HG03565 (cell line): ENCODE measurements around the gene ANKLE2.
A peak's percentile ranks its signal among the peaks of the same experiment; 100 is the strongest.
"Not testable (repeated sequence)": the region's sequence is repeated elsewhere in the genome, so short reads cannot be mapped to it uniquely, and the experiment has no call there.

Experiments
- ATAC-seq: cut with Tn5 transposase; IDR thresholded peaks from one replicate; pipeline ENCODE4 v1.9.1; 2021; ENCODE audit warnings: mild to moderate bottlenecking, moderate library complexity; ENCODE audit not compliant: unreplicated experiment

Gene ANKLE2

DNA sequence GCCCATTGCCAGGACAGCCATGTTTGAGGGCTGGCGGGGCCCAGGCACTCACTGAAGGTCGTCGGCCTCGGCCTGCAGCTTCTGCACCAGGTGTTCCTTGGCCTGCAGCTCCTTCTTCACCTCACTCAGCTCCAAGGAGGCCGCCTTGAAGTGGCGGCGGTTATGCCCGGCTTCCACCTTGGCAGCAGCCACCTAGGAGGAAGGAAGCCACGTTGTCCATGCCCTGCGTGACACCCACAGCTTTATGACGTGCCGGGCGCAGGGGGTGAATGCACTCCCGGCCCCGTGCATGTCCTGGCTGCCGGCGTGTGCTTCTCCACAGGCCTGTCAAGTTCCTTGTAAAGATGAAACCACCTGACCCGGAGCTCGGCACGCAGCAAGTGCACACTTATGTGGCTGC lies 16.0 kb upstream of the ANKLE2 start:
- ATAC-seq: no peak

DNA sequence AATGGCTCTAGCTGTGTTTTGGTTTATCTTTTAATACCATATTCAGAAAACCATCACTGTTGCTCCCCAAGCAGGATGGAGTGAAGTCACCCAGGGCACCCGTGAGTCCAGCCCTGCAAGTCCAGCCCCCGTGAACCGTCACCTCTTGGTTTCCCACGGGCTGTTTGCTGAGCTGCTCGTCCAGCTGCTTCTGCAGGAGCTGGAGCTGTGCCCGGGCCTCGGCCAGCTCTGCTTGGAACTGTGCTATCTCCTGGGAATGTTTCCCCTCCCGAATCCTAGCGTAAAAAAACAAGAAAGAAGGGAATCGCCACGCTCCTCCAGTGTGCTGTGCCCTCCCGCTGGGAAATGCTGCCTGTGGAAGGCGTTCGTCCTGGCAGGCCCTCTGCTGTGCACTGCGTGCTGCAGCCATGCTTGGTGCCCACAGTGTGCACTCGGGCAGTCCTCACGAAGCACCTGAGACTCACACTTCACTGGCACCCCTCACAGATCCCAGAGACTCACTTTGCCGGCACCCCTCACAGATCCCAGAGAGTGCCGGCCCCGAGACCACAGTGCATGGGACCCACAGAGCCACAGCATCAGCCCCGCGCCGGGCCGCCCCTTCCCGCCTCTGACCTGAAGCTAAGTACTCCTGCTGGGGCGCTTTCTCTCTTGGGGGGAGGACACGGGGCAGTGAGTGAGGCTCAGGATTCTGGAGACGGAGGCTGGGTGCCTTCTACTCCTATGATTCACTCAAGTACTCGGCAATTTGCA lies 15.4 kb upstream of the ANKLE2 start:
- ATAC-seq: no peak

DNA sequence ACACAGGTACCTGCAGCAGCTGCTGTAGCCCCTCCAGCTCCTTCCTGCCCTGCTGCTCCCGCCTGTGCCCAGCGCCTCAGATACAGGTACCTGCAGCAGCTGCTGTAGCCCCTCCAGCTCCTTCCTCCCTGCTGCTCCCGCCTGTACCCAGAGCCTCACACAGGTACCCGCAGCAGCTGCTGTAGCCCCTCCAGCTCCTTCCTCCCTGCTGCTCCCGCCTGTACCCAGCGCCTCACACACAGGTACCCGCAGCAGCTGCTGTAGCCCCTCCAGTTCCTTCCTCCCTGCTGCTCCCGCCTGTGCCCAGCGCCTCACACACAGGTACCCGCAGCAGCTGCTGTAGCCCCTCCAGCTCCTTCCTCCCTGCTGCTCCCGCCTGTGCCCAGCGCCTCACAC lies 14.6 kb upstream of the ANKLE2 start:
- not testable (repeated sequence) for ATAC-seq

DNA sequence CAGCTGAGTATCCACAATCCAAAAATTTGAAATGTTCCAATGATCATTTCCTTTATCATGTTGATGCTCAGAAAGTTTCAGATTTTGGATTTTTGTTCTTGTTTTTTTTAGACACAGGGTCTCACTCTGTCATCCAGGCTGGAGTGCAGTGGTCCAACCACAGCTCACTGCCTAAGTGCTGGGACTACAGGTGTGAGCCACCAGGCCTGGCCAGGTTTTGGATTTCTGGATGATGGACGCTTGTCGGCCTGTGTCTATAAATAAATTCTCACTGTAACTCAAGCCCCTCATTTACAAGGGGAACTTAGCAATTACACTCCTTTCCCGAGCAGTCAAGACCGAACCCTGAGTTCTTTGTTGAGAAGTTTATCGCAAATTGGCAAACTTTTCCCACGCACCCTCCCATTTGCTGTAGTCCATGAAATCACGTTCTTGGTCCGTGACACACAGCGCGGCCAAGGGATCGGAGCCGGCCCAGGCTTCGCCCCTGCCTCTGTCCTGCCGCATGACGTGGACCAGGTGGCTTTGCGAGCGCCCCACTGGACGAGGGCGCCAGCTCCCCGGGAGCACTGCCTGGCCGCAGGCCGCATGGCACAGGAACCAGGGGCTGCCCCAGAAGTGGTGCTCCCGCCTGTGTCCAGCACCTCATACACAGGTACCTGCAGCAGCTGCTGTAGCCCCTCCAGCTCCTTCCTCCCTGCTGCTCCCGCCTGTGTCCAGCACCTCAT lies 14.0 kb upstream of the ANKLE2 start:
- no peak for ATAC-seq

DNA sequence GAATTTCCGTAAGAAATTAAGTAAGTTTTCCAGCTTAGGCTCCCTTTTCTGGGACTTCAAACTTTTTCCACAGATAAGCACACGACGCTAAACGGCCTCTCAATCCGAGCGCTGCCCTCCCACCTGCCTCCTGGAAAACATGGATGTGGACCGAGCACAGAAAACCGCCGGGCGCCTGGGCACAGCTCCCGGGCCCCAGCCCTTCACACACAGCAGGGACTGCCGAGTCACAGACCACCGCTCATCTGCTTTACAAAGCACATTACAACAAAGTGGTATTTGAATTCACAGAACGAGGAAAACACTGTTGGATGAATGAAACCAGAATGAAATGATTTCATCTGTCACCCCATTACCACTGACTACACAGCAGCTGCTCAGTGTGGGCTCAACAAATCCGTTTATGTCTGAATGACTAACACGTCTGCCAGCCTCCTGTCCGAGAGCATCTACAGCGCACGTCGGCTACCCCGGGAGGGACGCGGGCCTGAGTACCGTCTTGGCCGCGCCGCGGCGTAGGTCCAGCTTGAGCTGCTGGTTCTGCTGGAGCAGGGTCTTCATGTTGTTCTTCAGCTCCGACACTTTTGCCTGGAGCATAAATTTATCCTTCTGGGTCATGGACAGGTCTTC lies 13.1 kb upstream of the ANKLE2 start:
- ATAC-seq: no peak

DNA sequence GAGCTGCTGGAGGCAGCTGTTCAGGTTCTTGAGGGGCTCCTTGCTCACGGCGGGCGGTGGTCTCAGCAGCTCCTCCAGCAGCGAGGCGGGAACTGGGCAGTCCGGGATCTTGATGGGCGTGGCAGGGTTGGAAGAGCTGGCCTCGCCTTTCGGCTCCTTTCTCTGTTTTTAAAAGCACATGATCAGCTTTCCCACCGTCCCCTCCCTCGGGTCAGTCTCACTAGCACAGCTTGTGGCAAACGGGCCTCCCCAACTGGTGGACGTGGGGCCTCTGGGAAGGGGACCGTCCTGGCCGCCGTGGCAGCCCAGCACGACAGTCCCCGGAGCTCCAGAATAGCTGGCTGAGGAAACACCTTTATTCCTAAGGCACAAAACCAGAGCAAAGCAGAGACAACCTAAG lies 12.5 kb upstream of the ANKLE2 start:
- no peak for ATAC-seq

DNA sequence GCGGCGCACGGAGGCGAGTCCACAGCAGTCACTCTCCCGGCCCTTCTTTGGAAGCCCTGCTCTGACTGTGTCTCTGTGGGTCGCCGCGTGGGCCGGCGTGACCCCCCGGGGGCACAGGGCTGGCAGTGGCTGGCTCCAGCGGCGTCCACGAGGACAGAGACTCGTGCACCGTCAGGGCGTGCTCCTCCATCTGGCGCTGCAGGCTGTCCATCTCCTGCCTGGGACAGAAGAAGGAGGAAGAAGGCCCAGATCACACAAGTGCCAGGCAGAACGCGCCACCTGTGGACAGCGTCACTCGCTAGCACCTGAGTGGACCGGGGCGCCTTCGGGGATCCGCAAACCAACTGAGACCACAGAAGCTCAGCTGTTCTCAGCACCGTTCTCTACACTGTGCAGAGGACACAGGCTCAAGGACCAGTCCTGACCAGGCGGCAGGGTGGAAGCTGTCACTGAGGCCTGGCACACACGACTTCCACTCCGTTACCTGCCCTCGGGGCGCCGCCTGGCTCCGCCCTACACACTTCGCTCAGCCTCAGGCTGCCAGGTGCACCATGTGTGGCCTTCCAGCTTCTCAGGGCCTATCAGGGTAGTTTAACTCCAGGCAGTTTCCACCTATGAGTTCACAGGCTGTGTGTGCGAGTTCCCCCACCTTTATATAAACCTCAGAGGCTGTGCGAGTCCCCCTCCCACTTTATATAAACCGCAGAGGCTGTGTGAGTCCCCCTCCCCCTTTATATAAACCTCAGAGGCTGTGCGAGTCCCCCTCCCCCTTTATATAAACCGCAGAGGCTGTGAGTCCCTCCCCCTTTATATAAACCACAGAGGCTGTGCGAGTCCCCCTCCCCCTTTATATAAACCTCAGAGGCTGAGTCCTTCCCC lies 11.7 kb upstream of the ANKLE2 start:
- no peak for ATAC-seq

DNA sequence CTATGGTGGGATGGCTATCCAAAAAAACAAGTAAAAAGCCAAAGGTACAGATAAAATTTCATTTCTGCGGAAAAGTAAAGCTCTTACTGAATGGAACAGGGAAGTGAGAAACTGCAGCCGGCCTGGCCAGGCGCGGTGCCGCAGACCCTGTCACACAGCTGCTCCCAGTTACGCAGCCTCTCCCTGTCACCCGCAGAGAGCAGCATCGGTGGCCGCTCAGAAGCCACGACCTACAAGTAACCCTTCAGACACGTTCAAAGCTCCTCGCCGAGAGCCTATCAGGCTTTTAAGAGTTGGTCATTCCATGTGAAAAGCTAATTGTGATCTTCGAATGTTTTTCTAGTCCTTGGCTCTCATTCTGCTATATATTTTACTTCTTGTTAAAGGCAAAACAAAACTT lies 11.0 kb upstream of the ANKLE2 start:
- no peak for ATAC-seq

DNA sequence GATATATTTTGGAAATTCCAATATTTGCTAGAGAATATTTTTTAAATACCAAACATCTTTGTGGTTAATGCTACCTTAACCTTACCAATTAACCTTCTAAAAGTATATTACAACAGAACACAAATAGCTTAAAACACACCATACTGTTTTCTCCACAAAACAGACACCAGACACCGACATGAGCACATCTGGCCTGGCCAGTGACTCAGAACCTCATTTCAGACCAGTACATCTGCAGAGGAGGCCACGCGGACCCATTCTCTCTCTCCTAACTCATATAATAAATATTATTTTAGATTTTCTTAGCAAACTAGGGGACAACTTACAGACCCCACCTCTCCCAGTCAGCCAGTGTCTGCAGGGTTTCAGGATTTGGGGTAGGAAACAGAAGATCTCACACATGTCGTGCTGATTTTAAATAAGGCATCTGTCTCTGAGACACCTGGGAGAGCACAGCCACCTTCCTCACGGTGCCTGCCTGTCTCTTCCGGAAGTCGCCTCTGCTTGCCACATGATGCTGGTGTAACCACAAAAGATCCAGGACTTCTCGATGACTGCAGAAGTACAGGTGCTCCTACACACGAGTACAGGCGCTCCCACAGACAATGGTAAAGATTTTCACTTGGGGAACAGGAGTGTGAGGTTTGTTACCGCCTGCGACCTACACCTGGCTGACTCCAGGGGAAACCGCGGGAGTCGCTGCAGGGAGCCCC lies 9.7 kb upstream of the ANKLE2 start:
- ATAC-seq: no peak

DNA sequence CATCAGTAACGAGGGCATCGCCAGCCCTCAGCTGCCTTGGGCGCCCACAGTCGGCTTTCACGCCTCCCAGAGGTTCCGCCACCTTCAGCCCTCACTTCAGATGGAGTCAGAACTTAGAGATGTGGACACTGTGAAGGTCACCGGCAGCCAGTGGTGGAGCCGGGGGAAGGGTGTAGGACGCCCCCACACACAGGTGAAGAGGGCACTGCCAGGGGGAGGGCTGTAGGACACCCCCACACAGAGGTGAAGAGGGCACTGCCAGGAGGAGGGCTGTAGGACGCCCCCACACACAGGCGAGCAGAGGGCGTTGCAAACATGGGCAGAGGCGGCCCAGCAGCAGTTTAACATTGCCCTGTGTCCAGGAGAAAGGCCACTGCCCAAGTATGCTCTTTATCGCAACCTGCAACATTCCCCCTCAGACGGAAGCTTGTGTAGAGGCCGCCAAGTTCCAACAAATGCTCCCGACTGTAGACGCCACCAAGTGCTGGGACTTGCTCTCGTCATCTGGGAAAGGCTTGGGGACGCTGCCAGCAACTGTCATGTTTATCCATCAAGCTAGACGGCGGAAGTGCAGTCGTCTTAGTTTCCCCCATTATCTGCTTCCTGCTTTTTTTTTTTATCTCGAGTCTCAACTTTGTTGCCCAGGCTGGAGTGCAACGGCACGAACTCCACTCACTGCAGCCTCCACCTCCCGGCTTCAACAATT lies 4.9 kb upstream of the ANKLE2 start:
- no peak for ATAC-seq

DNA sequence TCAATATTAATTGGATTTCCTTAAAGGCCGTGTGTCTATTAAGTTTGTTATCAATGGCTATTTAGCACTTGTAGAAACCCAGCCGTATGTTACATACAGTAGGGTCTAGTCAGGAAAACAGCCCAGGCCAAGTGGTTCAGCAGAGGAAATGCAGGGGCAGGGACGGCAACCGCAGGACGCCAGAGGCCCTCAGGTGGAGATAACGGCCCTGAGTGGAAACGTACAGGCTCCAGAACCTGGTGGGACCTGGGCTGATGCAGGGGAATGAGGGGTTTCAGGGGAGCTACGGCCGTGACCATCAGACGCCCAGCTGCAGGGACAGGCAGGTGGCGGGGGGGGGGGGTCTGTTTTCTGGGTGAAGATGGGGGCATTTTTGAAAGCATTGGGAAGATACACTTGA lies 3.7 kb upstream of the ANKLE2 start:
- ATAC-seq: no peak

DNA sequence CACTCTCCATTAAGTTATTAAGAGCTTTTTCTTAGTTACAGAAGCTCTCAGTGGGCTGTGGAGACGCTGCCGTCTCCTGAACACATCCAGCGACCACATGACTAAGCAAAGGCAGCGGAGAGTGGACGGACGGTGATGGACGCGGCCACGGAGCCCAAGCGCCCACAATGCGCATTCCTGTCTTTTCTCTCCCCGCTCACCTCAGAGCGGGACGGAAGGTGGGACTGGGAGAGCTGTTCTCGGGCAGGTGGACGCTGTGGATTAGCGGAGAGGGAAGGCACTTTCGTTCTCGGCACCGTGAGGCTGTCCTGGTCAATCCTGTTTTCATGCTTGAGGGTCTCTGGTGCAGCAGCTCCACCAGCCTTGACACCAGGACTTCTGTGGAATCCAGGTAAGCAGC lies 2.6 kb upstream of the ANKLE2 start:
- no peak for ATAC-seq

DNA sequence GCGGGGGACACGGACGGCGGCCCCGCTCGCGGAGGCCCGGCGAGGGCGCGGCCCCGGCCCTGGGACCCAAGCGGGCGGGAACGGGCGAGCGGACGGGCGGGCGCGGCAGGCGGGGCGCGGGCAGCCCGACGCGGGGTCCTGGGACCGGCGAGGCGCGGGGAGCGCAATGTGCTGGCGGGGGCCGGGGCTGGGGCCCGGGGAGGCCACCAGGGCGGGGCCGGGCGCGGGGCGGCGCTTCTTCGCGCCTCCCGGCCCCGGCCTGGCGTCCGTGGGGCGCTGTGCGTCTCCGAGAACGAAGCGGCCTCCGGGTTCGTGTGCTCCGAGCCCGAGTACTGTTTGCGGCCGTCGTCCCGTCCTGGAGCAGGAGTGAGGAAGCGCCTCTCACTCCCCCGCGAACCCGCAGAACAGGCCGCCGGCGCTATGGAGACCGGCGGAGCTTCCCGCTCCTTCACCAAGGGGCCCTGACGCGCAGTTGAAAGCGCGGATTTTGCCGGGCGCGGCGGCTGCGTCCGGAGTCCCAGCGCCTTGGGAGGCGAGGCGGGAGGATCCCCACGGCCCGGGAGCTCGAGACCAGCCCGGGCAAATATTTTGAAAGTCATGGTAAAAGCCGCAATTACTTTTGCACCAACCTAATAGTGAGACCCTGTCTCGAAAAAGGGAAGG lies 420 bp upstream of the ANKLE2 start:
- peak; percentile 40 for ATAC-seq

DNA sequence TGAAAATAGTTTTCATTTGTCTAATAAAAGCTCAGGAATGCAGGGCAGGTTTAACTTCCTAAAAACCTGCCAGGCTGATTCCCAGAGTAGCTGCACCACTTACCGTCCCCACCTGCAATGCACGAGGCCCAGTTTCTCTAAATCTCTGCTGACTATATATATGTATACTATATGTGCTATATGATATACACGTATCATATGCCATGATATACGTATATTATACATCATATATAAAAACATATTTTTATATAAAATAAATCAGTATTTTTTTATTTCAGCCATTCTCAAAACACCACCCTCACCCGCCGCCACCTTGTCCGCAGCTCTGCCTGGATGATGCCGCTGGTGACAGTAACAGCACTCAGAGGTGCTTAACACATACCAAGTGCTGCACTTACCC lies 2.3 kb downstream of the ANKLE2 start:
- no peak for ATAC-seq

DNA sequence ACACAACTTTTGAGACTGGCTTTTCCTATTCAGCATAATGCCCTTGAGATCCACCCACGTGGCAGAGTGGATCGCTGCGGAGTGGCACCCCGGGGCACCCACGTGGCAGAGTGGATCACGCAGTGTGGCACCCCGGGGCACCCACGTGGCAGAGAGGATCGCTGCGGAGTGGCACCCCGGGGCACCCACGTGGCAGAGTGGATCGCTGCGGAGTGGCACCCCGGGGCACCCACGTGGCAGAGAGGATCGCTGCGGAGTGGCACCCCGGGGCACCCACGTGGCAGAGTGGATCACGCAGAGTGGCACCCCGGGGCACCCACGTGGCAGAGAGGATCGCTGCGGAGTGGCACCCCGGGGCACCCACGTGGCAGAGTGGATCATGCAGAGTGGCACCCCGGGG lies 2.8 kb downstream of the ANKLE2 start:
- ATAC-seq: not testable (repeated sequence)

DNA sequence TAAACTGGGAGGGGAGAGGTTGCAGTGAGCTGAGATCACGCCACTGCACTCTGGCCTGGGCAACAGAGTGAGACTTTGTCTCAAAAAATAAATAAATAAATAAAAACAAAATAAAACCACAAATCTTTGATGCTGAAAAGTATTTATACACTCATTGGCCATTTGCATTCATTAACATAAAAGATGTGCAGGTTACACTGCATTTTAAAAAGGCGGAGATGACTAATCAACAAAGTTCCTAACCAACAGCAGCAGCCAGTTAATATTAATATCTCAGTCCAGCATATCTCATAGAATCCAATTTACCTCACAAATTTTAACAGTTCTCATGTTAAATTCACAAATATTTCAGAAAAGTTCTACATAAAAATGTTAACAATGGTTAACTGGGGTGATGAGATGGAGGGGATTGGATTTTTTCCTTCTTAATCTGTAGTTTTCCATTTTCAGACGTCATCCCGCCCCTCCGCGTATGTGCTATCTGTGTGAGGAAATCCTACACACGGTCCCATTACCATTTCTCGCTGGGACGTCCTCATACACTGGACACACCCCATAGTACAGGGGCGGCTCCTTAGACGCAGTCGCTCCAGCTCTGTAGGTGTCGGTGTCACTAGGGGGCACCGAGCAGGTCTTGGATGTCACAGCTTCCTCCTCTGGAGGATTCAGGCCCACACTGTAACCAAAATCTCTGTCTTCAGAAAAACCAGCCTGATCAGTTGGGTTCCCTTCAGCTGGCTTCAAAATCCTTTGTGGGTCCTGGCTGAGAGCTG lies 7.3 kb downstream of the ANKLE2 start:
- ATAC-seq: no peak

DNA sequence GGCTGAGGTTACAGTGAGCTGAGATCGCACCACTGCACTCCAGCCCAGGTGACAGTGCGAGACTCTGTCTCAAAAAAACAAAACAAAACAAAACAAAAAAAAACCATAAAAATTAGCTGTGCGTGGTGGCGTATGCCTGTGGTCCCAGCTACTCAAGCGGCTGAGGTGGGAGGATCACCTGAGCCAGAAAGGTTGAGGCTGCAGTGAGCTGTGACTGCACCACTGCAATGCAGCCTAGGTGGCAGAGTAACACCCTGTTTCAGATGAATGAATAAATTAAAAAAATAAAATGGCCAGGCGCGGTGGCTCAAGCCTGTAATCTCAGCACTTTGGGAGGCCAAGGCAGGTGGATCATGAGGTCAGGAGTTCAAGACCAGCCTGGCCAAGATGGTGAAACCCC lies 8.0 kb downstream of the ANKLE2 start:
- not testable (repeated sequence) for ATAC-seq

DNA sequence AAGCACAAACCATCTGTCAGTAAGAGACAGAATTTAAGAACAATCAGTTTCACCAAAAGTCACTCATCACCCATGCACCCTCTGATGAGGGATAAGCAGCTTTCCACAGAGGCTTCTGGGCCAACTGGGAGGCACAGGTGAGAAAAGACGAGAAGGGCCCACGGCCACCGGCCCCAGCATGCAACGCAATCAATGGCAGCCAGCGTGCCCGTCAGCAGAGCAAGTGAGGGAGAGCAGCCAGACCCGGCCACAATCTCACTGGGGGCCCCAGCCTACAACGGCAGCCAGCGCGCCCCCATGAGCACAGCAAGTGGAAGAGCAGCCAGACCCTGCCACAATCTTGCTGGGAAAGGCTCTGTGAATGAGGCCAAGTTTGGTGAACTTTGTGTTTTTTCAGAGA lies 13.3 kb downstream of the ANKLE2 start:
- no peak for ATAC-seq

DNA sequence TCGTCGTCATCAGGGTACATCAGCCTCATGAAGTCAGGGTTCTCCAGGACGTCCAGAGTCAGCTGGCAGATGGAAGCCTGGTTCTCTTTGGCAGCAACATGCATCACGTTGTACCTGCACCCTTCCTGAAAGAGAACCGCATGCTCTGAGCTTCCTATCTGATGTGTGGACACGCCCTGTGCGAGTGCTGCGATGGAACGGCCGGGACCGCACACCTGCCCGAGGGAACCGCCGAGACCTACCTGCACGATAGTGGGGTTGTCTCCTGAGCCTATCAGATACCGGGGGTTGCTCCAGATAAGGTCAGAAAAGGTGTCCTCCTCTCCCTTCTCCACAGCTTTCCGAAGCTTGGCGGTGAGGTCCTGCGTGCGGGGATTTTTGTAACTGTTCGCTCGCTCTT lies 13.7 kb downstream of the ANKLE2 start:
- no peak for ATAC-seq
